Skeletal muscle tissue (tissue), 4 donors: ENCODE results near the gene NXN. TPM values are rescaled to one million over a fixed set of nuclear protein-coding genes. Genes with fewer than 3 reads are reported as not detected.
"Not testable (repeated sequence)": the region's sequence is repeated elsewhere in the genome, so short reads cannot be mapped to it uniquely, and the experiment has no call there.

Experiments used
- H3K27ac ChIP-seq: one replicate; pipeline ENCODE4 v1.7.0; 2013; ENCODE audit warnings: mild to moderate bottlenecking, low read depth, low read length, inconsistent platforms
- H3K27me3 ChIP-seq, 3 donors: one replicate each; pipeline ENCODE4 v1.7.0; 2013; ENCODE audit warnings: low read length in 3 of 3; ENCODE audit not compliant: control insufficient read depth in 3 of 3, insufficient read depth in 3 of 3
- H3K36me3 ChIP-seq, 3 donors: one replicate each; pipeline ENCODE4 v1.7.0; 2013; ENCODE audit warnings: low read length in 3 of 3; ENCODE audit not compliant: control insufficient read depth in 3 of 3, insufficient read depth in 3 of 3
- H3K4me1 ChIP-seq, 3 donors: one replicate each; pipeline ENCODE4 v1.7.0; 2013; ENCODE audit warnings: low read length in 3 of 3, mild to moderate bottlenecking in 3 of 3; ENCODE audit not compliant: control insufficient read depth in 3 of 3, insufficient read depth in 3 of 3
- H3K4me3 ChIP-seq, 3 donors: one replicate each; pipeline ENCODE4 v1.7.0; 2013; ENCODE audit warnings: low read length in 3 of 3
- H3K9ac ChIP-seq, 3 donors: one replicate each; pipeline ENCODE4 v1.7.0; 2013; ENCODE audit warnings: low read length in 3 of 3, mild to moderate bottlenecking in 3 of 3, moderate library complexity in 2 of 3, low read depth in 1 of 3
- H3K9me3 ChIP-seq, 3 donors: one replicate each; pipeline ENCODE4 v1.7.0; 2013; ENCODE audit warnings: low read length in 3 of 3; ENCODE audit not compliant: control insufficient read depth in 3 of 3
- total RNA-seq: library from RNA; depleted of rRNA; stranded (reverse); fragments of >200 nt; gene quantifications from one replicate; pipeline ENCODE4 v1.2.3, GENCODE V29; 2014
- donor health status: Osteomylitis.

NXN gene
- total RNA-seq, 1 donor from 2014 or later = 33.9 TPM

GRCh38 chr17:871751-872519, 107.6 kb downstream of the NXN start:
- H3K4me1 ChIP-seq = peaks cover 29 to 33% (median 32%) of the 10 kb centered on the region in 3 donors
- no peak overlapping the region for H3K27ac ChIP-seq
- no peaks in the 10 kb centered on the region for H3K9me3 ChIP-seq
- no peaks in the 10 kb centered on the region for H3K27me3 ChIP-seq
- no peak overlapping the region for H3K4me3 ChIP-seq
- no peak overlapping the region for H3K9ac ChIP-seq
- H3K36me3 ChIP-seq = no peaks in the 10 kb centered on the region

GRCh38 chr17:869567-870525, 109.7 kb downstream of the NXN start:
- Histone ChIP-seq H3K36me3 (no peaks in the 10 kb centered on the region), H3K4me3 (peak overlapping the region; percentile 52 to 70 (median 65)), H3K9ac (peak overlapping the region; percentile 70 to 86 (median 78))

GRCh38 chr17:869086-869485, 110.5 kb downstream of the NXN start:
- peak overlapping the region; percentile 70 to 86 (median 78) for H3K9ac ChIP-seq
- no peaks in the 10 kb centered on the region for H3K27me3 ChIP-seq
- peaks cover 36 to 42% (median 39%) of the 10 kb centered on the region in 3 donors for H3K4me1 ChIP-seq
- H3K27ac ChIP-seq = peak overlapping the region; percentile 90
- H3K4me3 ChIP-seq = peak overlapping the region; percentile 52 to 70 (median 65)
- no peaks in the 10 kb centered on the region for H3K36me3 ChIP-seq
- no peaks in the 10 kb centered on the region for H3K9me3 ChIP-seq

More at GRCh38 chr17:869567-870525, 109.7 kb downstream of the NXN start:
- Histone ChIP-seq H3K27me3 (no peaks in the 10 kb centered on the region), H3K9me3 (no peaks in the 10 kb centered on the region), H3K4me1 (peaks cover 36 to 39% (median 38%) of the 10 kb centered on the region in 3 donors), H3K27ac (peak overlapping the region; percentile 90)

GRCh38 chr17:867896-868489, 111.6 kb downstream of the NXN start:
- no peaks in the 10 kb centered on the region for H3K9me3 ChIP-seq
- peak overlapping the region in 2 of 3 donors; percentile 43 to 86 for H3K9ac ChIP-seq
- H3K27me3 ChIP-seq = no peaks in the 10 kb centered on the region
- peaks cover 36 to 42% (median 39%) of the 10 kb centered on the region in 3 donors for H3K4me1 ChIP-seq
- no peak overlapping the region for H3K4me3 ChIP-seq
- peak overlapping the region; percentile 32 for H3K27ac ChIP-seq
- no peaks in the 10 kb centered on the region for H3K36me3 ChIP-seq

- H3K27ac ChIP-seq, H3K36me3 ChIP-seq, H3K4me3 ChIP-seq: not testable (repeated sequence)
These were observed 112.3 kb downstream of the NXN start for GRCh38 chr17:867238-867637.

GRCh38 chr17:866568-867103, 112.9 kb downstream of the NXN start:
- Histone ChIP-seq H3K4me1 (peaks cover 40 to 49% (median 46%) of the 10 kb centered on the region in 3 donors), H3K9ac (peak overlapping the region in 1 of 3 donors; percentile 10), H3K4me3 (no peak overlapping the region), H3K36me3 (no peaks in the 10 kb centered on the region), H3K9me3 (no peaks in the 10 kb centered on the region), H3K27ac (no peak overlapping the region), H3K27me3 (no peaks in the 10 kb centered on the region)

More at GRCh38 chr17:867238-867637, 112.3 kb downstream of the NXN start:
- H3K9ac ChIP-seq, H3K27me3 ChIP-seq, H3K9me3 ChIP-seq: not testable (repeated sequence)
- H3K4me1 ChIP-seq = peaks cover 40 to 49% (median 44%) of the 10 kb centered on the region in 3 donors

GRCh38 chr17:864315-864714, 115.3 kb downstream of the NXN start:
- H3K4me1 ChIP-seq = peaks cover 35 to 41% (median 40%) of the 10 kb centered on the region in 3 donors
- no peak overlapping the region for H3K4me3 ChIP-seq
- no peaks in the 10 kb centered on the region for H3K9me3 ChIP-seq
- no peaks in the 10 kb centered on the region for H3K27me3 ChIP-seq
- no peak overlapping the region for H3K9ac ChIP-seq
- no peaks in the 10 kb centered on the region for H3K36me3 ChIP-seq
- H3K27ac ChIP-seq = no peak overlapping the region

GRCh38 chr17:863880-864279, 115.7 kb downstream of the NXN start:
- Histone ChIP-seq H3K27me3 (no peaks in the 10 kb centered on the region), H3K4me1 (peaks cover 35 to 42% (median 40%) of the 10 kb centered on the region in 3 donors), H3K9me3 (no peaks in the 10 kb centered on the region), H3K9ac (no peak overlapping the region), H3K4me3 (no peak overlapping the region), H3K27ac (no peak overlapping the region), H3K36me3 (no peaks in the 10 kb centered on the region)

- peaks cover 26 to 34% (median 33%) of the 10 kb centered on the region in 3 donors for H3K4me1 ChIP-seq
- no peaks in the 10 kb centered on the region for H3K36me3 ChIP-seq
- no peaks in the 10 kb centered on the region for H3K9me3 ChIP-seq
- H3K27ac ChIP-seq = no peak overlapping the region
- H3K4me3 ChIP-seq = no peak overlapping the region
- H3K27me3 ChIP-seq = no peaks in the 10 kb centered on the region
- H3K9ac ChIP-seq = peak overlapping the region in 1 of 3 donors; percentile 33
These were observed 117.0 kb downstream of the NXN start for GRCh38 chr17:862582-862981.
